HepG2 (cell line): Measurements from ENCODE around the gene SDK1. TPM values are rescaled to one million over a fixed set of nuclear protein-coding genes. Genes with fewer than 3 reads are reported as not detected.

ENCODE experiments used
- ATAC-seq: fragments of 200-7000 bp; cut with Tn5 transposase; 3 replicates; pipeline ENCODE4 v1.9.1; 2020; ENCODE audit warnings: mild to moderate bottlenecking, moderate library complexity
- BruUV-seq: library from RNA; stranded (reverse); fragments of 400-500 nt; replicated peaks from 2 replicates; lab custom pipeline; 2021; lab: Mats Ljungman, UMichigan
- CTCF ChIA-PET: fragments of 300-600 bp; formaldehyde crosslinking; extraction: SDS; loops from one replicate; lab custom pipeline; 2021; ENCODE audit warnings: low total read pairs, inconsistent platforms, low intra/inter-chr PET ratio; lab: Yijun Ruan, JAX
- POLR2A ChIA-PET: fragments of 350-600 bp; sonication (Branson Sonifier 250); formaldehyde crosslinking; loops from one replicate; lab custom pipeline; 2020; ENCODE audit warnings: antibody characterized with exemption, inconsistent platforms; lab: Yijun Ruan, JAX
- DNase-seq: peaks from one replicate; pipeline ENCODE4 v3.0.0-alpha.2; 2015; ENCODE audit warnings: low spot score
- FAIRE-seq: peaks from 3 replicates; lab custom pipeline; 2011; peaks lifted over from hg19 to GRCh38; lab: Jason Lieb, UNC
- H2AFZ ChIP-seq: one replicate; pipeline ENCODE4 v1.6.1; 2011; ENCODE audit warnings: low read length, inconsistent platforms
- H3K27ac ChIP-seq: fragments of 300-600 bp; 3 replicates; pipeline ENCODE4 v1.8.0; 2011; ENCODE audit warnings: mixed run types, mild to moderate bottlenecking, mixed read lengths, low read length, inconsistent platforms; ENCODE audit not compliant: insufficient read depth; ENCODE audit errors: extremely low read length
- H3K27me3 ChIP-seq, 2 experiments: fragments of 200-600 bp in 1 of 2; 2 replicates in 1 of 2; 3 replicates in 1 of 2; pipeline versions ENCODE4 v1.6.0 to v1.8.0; 2011; ENCODE audit warnings: low read length in 2 of 2, mild to moderate bottlenecking in 2 of 2, moderate library complexity in 2 of 2, inconsistent platforms in 1 of 2; ENCODE audit not compliant: insufficient read depth in 2 of 2, control insufficient read depth in 1 of 2
- H3K36me3 ChIP-seq, 2 experiments: fragments of 200-600 bp in 1 of 2; replicated peaks in 1 of 2; 2 replicates in 1 of 2; 3 replicates in 1 of 2; pipeline versions ENCODE4 v1.5.1 to v1.8.0; 2011; ENCODE audit warnings: low read length in 2 of 2, inconsistent platforms in 1 of 2; ENCODE audit not compliant: insufficient read depth in 2 of 2, control insufficient read depth in 1 of 2
- H3K4me1 ChIP-seq: 2 replicates; pipeline ENCODE4 v1.5.1; 2012; ENCODE audit warnings: low read length, inconsistent platforms; ENCODE audit not compliant: insufficient read depth
- H3K4me2 ChIP-seq: 2 replicates; pipeline ENCODE4 v1.6.0; 2011; ENCODE audit warnings: low read depth, low read length, inconsistent platforms
- H3K4me3 ChIP-seq, 3 experiments: fragments of 200-600 bp in 1 of 3; sonication (generic), shearing (Covaris generic) in 1 of 3; replicated peaks in 1 of 3; 2 replicates each; pipeline ENCODE4 v1.5.1; 2011 to 2016; ENCODE audit warnings: low read length in 3 of 3, inconsistent platforms in 2 of 3, low read depth in 2 of 3, mild to moderate bottlenecking in 2 of 3, control low read depth in 1 of 3, mixed read lengths in 1 of 3; ENCODE audit not compliant: insufficient read depth in 1 of 3
- H3K79me2 ChIP-seq: one replicate; pipeline ENCODE4 v1.6.1; 2011; ENCODE audit warnings: low read length, inconsistent platforms; ENCODE audit not compliant: insufficient read depth
- H3K9ac ChIP-seq: 2 replicates; pipeline ENCODE4 v1.6.0; 2011; ENCODE audit warnings: mild to moderate bottlenecking, low read depth, low read length, inconsistent platforms; ENCODE audit not compliant: insufficient read depth
- H3K9me3 ChIP-seq: 2 replicates; pipeline ENCODE4 v1.5.1; 2012; ENCODE audit warnings: mild to moderate bottlenecking, low read length
- H4K20me1 ChIP-seq: 2 replicates; pipeline ENCODE4 v1.6.0; 2011; ENCODE audit warnings: inconsistent platforms, mild to moderate bottlenecking, low read length, moderate library complexity; ENCODE audit not compliant: insufficient read depth
- ATRX ChIP-seq: sonication (generic); formaldehyde crosslinking; IDR thresholded peaks from 2 replicates; pipeline ENCODE4 v1.4.0; 2020; ENCODE audit warnings: missing genetic modification reagents, borderline replicate concordance
- BORCS8-MEF2B ChIP-seq: sonication (generic); formaldehyde crosslinking; IDR thresholded peaks from 2 replicates; pipeline ENCODE4 v1.8.0; 2022; ENCODE audit warnings: mild to moderate bottlenecking, missing genetic modification reagents
- HINFP ChIP-seq: sonication (generic); formaldehyde crosslinking; IDR thresholded peaks from 2 replicates; pipeline ENCODE4 v1.4.0; 2020; ENCODE audit warnings: low read depth, mild to moderate bottlenecking, missing genetic modification reagents
- MAFF ChIP-seq: IDR thresholded peaks from 2 replicates; pipeline ENCODE4 v1.6.1; 2011; ENCODE audit warnings: low read depth, low read length, improper control_type of control experiment
- NCOR1 ChIP-seq: fragments of 200-600 bp; sonication (generic); IDR thresholded peaks from 2 replicates; pipeline ENCODE4 v1.7.0; 2017; ENCODE audit warnings: antibody characterized with exemption, low read length, borderline replicate concordance
- RAD51 ChIP-seq: fragments of 450-650 bp; IDR thresholded peaks from 2 replicates; pipeline ENCODE4 v1.6.1; 2016; ENCODE audit warnings: borderline replicate concordance
- ZNF354B ChIP-seq: sonication (generic); formaldehyde crosslinking; IDR thresholded peaks from 2 replicates; pipeline ENCODE4 v1.8.0; 2022; ENCODE audit warnings: mild to moderate bottlenecking, missing genetic modification reagents
- ZNF652 ChIP-seq: IDR thresholded peaks from 2 replicates; pipeline ENCODE4 v1.6.1; 2016; ENCODE audit warnings: low read depth, borderline replicate concordance
- ZNF850 ChIP-seq: sonication (generic); formaldehyde crosslinking; conservative IDR thresholded peaks from 2 replicates; pipeline ENCODE4 v1.9.0; 2021; ENCODE audit warnings: mild to moderate bottlenecking, missing genetic modification reagents
- WGBS: methylation state at CpG from one replicate; pipeline ENCODE4 v1.1.6; 2017; ENCODE audit warnings: low lambda C conversion rate; 5-methylcytosine and 5-hydroxymethylcytosine counted together
- in situ Hi-C: cut with HindIII; loops from 2 replicates; pipeline ENCODE4 v1.10.0; 2017; ENCODE audit warnings: low pct_unique_long_range_greater_than_20kb; ENCODE audit not compliant: extremely low pct_ligation_motif_present
- intact Hi-C: fragments of 100-400 bp; cut with micrococcal nuclease; formaldehyde crosslinking; loops from one replicate; pipeline ENCODE4 v1.10.0; 2022; ENCODE audit not compliant: unreplicated experiment
- polyA plus RNA-seq, 8 experiments: library from polyadenylated mRNA; depleted of rRNA in 3 of 8; stranded (reverse) in 7 of 8; unstranded in 1 of 8; fragments of >200 nt; fragmentation: Illumina TruSeq in 4 of 8; extraction: Trizol in 4 of 8; gene quantifications; 2 replicates each; pipeline versions ENCODE4 v1.2.1 to v1.2.3, GENCODE V29; 2011 to 2016; ENCODE audit warnings: low read depth in 4 of 8, missing spikeins in 1 of 8, mixed read lengths in 1 of 8; ENCODE audit not compliant: insufficient read depth in 1 of 8
- total RNA-seq, 5 experiments: library from RNA; depleted of rRNA; stranded (reverse); fragments of >200 nt; fragmentation: Illumina TruSeq; extraction: Trizol; gene quantifications; 2 replicates each; pipeline ENCODE4 v1.2.3, GENCODE V29; 2016; ENCODE audit warnings: low read depth in 1 of 5
- TF ChIP-seq, protein P1 (sequence below): sonication (generic); formaldehyde crosslinking; IDR thresholded peaks from 2 replicates; pipeline ENCODE4 v1.4.0; 2020; ENCODE audit warnings: missing genetic modification reagents

Gene SDK1
- total and polyA plus RNA-seq, 2 of the 13 experiments (the other 11 are each of a cell fraction or from before 2014, with no cell fraction given): 0.35 to 2.4 TPM

DNA sequence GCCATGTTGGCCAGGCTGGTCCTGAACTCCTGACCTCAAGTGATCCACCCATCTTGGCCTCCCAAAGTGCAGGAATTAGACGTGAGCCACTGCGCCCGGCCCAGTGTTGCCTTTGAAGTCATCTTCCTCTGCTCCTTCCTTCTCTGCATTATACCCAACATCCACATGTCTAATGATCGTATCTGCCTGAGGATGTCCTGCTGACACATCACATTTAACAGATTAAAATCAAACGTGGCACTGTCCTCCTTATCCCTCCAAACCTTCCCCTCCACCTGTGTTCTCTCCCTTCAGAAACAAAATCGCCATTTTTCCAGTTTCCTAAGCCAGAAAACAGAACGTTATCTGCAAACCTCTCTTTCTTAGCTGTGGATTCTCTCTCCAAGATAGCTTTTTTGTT is 8.4 kb upstream of the SDK1 start (continued):
- no peak for TF ChIP-seq HINFP (CRISPR knock-in tag)

DNA sequence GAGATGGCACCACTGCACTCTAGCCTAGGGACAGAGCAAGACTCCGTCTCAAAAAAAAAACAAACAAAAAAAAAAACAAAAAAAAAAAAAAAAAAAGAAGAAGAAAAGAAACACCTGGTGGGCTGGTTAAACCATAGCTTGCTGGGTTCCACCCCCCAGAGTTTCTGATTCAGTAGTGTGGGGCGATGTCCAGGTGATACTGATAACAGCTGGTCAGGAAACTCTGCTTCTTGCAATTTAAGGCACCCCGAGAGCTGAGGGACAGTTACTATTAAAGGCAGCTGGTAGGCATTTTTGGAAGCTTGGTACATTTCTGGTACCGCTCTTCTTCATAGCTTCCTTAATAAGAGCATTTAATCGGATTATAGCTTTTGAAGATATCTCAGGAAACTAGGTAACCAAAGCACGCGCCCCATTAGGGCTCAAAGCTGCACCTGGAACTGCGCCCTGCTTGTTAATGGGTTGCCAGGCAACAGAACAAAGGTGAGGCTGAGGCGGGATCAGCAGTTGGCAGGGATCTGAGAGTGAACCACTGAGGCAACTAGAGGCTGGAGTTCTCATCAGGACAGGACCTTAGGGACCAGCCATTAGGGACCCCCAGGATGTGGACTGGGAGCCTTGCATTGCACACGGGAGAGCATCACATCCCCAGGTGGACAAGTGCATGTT is 6.5 kb upstream of the SDK1 start:
- Histone ChIP-seq H3K79me2 (no peaks in the 10 kb centered on the region), H3K27me3 (0 out of 5 replicates have a peak, but pooled peaks cover 0 to under 1% of the 10 kb centered on the region in 2 experiments), H4K20me1 (no peaks in the 10 kb centered on the region), H3K27ac (no peak overlapping the region), H3K4me3 (no peak overlapping the region), H3K4me2 (no peak overlapping the region), H3K9ac (no peak overlapping the region), H2AFZ (no peak overlapping the region), H3K36me3 (no peaks in the 10 kb centered on the region), H3K4me1 (peaks cover 1% of the 10 kb centered on the region), H3K9me3 (no peaks in the 10 kb centered on the region)
- FAIRE-seq: no peak
- 64% methylated on average over 10 of the region's 10 CpGs for WGBS
- no peak for DNase-seq
- BruUV-seq: no TSS peak
- ChIA-PET POLR2A (no interaction called here), CTCF (no interaction called here)
- no peak for ATAC-seq
- in situ Hi-C loops (no loop called here), intact Hi-C loops (no loop called here)
- TF ChIP-seq NCOR1: no peak
- no peak for TF ChIP-seq ZNF652
- no peak for TF ChIP-seq BORCS8-MEF2B (CRISPR knock-in tag)
- TF ChIP-seq, protein P1, sequence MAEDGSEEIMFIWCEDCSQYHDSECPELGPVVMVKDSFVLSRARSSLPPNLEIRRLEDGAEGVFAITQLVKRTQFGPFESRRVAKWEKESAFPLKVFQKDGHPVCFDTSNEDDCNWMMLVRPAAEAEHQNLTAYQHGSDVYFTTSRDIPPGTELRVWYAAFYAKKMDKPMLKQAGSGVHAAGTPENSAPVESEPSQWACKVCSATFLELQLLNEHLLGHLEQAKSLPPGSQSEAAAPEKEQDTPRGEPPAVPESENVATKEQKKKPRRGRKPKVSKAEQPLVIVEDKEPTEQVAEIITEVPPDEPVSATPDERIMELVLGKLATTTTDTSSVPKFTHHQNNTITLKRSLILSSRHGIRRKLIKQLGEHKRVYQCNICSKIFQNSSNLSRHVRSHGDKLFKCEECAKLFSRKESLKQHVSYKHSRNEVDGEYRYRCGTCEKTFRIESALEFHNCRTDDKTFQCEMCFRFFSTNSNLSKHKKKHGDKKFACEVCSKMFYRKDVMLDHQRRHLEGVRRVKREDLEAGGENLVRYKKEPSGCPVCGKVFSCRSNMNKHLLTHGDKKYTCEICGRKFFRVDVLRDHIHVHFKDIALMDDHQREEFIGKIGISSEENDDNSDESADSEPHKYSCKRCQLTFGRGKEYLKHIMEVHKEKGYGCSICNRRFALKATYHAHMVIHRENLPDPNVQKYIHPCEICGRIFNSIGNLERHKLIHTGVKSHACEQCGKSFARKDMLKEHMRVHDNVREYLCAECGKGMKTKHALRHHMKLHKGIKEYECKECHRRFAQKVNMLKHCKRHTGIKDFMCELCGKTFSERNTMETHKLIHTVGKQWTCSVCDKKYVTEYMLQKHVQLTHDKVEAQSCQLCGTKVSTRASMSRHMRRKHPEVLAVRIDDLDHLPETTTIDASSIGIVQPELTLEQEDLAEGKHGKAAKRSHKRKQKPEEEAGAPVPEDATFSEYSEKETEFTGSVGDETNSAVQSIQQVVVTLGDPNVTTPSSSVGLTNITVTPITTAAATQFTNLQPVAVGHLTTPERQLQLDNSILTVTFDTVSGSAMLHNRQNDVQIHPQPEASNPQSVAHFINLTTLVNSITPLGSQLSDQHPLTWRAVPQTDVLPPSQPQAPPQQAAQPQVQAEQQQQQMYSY (CRISPR knock-in tag): no peak
- TF ChIP-seq ZNF354B (CRISPR knock-in tag): no peak
- no peak for TF ChIP-seq ATRX (CRISPR knock-in tag)
- no peak for TF ChIP-seq ZNF850 (CRISPR knock-in tag)
- no peak for TF ChIP-seq MAFF
- TF ChIP-seq RAD51: no peak
